Regular cardiac myocyte (primary cell): ENCODE measurements around the gene ADAM12. TPM values are rescaled to one million over a fixed set of nuclear protein-coding genes. Genes with fewer than 3 reads are reported as not detected.

Experiments used
- total RNA-seq: library from RNA; depleted of rRNA; stranded (reverse); fragments of >200 nt; gene quantifications from 2 replicates; pipeline ENCODE4 v1.2.3, GENCODE V29; 2014

The ADAM12 gene, protein sequence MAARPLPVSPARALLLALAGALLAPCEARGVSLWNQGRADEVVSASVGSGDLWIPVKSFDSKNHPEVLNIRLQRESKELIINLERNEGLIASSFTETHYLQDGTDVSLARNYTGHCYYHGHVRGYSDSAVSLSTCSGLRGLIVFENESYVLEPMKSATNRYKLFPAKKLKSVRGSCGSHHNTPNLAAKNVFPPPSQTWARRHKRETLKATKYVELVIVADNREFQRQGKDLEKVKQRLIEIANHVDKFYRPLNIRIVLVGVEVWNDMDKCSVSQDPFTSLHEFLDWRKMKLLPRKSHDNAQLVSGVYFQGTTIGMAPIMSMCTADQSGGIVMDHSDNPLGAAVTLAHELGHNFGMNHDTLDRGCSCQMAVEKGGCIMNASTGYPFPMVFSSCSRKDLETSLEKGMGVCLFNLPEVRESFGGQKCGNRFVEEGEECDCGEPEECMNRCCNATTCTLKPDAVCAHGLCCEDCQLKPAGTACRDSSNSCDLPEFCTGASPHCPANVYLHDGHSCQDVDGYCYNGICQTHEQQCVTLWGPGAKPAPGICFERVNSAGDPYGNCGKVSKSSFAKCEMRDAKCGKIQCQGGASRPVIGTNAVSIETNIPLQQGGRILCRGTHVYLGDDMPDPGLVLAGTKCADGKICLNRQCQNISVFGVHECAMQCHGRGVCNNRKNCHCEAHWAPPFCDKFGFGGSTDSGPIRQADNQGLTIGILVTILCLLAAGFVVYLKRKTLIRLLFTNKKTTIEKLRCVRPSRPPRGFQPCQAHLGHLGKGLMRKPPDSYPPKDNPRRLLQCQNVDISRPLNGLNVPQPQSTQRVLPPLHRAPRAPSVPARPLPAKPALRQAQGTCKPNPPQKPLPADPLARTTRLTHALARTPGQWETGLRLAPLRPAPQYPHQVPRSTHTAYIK
- total RNA-seq: 21.3 and 92.2 TPM in 2 replicates

GRCh38 chr10:126387931-126388911, at the start of gene ADAM12:
Gene ADAM12, minus strand, starts transcription at chr10:126388477. Its CDS starts 332 bp downstream, at chr10:126388145.

